GM03348 (cell line): Measurements from ENCODE around the gene CCNB3.
"Not testable (repeated sequence)": the region's sequence is repeated elsewhere in the genome, so short reads cannot be mapped to it uniquely, and the experiment has no call there.

ENCODE experiments used
- DNase-seq: peaks from one replicate; pipeline ENCODE4 v3.0.0; 2012; ENCODE audit warnings: low spot score

Gene CCNB3, protein sequence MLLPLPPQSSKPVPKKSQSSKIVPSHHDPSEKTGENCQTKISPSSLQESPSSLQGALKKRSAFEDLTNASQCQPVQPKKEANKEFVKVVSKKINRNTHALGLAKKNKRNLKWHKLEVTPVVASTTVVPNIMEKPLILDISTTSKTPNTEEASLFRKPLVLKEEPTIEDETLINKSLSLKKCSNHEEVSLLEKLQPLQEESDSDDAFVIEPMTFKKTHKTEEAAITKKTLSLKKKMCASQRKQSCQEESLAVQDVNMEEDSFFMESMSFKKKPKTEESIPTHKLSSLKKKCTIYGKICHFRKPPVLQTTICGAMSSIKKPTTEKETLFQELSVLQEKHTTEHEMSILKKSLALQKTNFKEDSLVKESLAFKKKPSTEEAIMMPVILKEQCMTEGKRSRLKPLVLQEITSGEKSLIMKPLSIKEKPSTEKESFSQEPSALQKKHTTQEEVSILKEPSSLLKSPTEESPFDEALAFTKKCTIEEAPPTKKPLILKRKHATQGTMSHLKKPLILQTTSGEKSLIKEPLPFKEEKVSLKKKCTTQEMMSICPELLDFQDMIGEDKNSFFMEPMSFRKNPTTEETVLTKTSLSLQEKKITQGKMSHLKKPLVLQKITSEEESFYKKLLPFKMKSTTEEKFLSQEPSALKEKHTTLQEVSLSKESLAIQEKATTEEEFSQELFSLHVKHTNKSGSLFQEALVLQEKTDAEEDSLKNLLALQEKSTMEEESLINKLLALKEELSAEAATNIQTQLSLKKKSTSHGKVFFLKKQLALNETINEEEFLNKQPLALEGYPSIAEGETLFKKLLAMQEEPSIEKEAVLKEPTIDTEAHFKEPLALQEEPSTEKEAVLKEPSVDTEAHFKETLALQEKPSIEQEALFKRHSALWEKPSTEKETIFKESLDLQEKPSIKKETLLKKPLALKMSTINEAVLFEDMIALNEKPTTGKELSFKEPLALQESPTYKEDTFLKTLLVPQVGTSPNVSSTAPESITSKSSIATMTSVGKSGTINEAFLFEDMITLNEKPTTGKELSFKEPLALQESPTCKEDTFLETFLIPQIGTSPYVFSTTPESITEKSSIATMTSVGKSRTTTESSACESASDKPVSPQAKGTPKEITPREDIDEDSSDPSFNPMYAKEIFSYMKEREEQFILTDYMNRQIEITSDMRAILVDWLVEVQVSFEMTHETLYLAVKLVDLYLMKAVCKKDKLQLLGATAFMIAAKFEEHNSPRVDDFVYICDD (N-terminal part only)

DNA sequence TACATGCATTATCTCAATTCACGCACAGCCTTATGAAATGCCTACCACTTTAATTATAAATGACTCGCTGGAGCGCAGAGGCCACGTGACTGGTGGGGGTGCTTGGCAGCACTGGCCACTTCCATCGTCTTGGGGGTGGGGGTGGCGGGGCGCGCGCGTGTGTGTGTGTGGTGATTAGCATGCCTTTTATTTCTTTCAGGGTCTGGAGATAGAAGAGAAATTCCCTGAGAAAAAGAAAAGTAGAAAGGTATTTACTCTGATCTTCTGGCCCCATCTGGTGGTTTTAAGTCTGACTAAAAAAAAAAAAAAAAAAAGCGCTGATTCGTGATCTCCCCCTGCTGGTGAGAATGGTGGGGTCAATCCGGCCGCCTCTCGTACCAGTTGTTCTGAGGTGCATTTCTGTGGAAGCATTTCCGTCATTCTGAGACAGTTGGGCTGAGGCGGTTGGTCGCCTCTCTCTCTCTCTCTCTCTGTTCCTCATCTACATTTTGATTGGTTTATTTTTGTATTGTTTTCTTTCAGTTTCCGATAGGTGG is at the start of gene CCNB3:
CCNB3 (plus strand) TSS at position 402 of the 536 bp plus-strand sequence. CDS start 80,399 bp downstream, outside the sequence.
- peak; percentile 67 for DNase-seq

DNA sequence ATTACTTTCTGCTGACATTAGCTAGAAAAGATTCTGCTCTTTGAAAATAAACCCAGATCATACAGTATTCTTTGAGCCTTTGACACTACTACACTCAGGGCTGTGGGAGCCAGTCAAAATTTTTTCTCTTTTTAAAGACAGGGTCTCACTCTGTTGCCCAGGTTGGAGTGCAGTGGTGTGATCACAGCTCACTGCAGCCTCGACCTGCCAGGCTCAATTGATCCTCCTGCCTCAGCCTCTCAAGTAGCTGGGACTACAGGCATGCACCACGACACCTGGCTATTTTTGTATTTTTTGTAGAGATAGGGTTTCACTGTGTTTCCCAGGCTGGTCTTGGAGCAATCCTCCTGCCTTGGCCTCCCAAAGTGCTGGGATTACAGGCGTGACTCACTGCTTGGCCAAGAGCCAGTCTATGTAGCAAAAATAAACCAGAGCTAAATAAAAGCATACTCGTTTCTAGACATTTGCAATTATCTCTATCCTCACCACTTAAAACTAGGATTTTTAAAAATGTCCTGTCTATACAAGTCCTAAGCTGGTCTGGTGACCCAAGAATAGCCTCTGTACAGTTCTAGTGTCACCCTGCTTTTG is 46.9 kb upstream of the CCNB3 start:
- no peak for DNase-seq

DNA sequence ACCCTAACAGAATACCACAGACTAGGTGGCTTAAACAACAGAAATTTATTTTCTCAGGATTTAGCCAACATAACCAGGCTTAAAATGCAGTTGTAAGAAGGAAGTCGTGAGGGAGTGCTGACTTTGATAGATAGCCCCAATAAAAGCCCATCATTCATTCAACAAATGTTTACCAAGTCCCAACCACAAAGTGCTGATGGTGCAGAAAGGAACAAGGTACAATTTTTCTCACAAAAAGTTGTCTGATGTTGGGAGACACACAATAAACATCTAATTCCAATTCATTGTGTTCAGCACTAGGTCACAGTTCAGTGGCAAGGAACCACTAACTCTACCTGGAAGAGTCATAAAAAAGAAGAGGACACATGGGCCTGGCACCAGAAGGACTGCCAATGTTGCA is 46.0 kb upstream of the CCNB3 start:
- DNase-seq = no peak

DNA sequence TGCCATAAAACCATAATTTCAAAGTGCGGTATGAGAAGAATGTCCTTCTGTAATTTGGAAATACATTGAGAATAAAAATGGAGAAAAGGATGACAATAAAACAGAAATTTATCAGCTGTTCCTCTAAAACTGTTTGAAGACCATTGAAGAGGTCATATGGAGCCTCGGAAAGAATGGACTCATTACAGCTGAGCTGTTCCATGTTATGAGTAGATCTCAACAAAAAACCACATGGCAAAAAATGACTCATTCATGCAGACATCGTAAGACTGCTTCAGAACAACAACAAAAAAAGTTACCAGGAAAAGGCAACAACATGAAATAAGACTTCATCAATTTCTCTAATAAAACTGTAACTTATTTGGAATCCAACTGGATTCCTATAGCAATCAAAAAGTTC is 43.4 kb upstream of the CCNB3 start:
- no peak for DNase-seq

DNA sequence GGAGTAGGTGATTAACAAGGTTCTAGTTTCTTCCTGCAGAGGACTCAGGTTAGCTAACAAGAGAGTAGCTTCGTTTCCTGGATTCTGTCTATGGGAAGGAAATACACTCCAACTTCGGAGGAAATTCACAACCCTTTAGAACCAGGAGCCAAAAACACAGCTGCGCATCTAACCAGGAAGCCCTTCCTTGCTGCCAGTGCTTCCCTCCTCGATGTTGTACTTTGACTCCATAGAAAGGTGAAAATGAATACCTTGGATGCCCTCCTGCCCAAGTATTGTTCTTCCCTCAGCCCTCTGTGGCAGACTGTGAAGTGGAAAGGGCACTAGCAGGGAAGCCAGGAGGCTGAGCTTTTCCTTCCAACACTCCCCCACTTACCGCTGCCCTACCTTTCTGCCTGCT is 38.8 kb upstream of the CCNB3 start:
- no peak for DNase-seq

DNA sequence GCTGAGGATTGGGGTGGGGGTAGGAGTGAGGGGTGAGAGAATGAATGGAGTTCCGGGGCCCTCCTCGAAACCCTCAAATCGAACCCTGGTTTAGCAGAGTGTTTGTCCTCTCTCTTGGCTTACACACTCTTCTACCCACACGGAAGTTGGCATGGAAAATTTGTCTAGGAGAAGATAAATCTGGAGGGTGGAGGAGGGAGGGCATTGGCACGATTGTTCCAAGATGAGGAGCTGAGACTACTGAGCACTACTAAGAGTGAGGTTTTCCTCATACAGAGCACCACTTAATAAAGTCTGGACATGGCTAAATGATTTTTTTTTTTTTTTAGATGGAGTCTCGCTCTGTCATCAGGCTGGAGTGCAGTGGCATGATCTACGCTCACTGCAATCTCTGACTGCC is 37.2 kb upstream of the CCNB3 start:
- DNase-seq = no peak

DNA sequence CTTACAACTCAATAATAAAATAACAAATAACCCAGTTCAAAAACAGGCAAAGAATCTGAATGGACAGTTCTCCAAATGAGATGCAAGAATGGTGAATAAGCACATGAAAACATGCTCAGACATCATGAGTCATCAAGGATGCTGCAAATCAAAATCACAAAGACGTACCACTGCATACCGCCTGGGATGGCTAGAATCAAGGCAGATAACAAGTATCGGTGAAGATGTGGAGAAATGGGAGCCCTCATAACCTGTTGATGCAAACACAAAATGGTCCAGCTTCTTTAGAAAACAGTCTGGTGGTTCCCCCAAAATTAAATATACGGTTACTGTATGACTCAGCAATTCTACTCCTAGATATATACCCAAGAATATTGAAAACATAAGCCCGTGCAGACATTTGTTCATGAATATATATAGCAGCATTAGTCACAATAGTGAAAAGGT is 36.3 kb upstream of the CCNB3 start:
- DNase-seq = no peak

DNA sequence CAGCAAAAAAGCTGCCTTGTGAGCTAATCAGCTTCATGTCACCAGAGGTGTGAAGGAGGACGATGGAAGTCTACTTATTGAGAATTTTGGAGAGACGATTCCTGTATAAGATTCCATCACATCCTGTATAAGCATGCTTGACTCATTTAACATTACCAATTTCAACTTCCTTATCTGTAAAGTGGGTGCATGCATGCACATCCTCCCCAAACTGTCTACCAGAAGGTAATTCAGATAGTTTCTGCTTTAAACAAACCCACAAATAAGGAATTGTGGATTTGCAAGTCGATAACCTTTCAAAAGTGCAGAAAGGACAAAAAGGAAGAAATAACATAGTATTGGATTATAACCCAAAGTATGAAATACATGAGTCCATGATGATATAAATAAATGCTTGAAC is 34.8 kb upstream of the CCNB3 start:
- no peak for DNase-seq

DNA sequence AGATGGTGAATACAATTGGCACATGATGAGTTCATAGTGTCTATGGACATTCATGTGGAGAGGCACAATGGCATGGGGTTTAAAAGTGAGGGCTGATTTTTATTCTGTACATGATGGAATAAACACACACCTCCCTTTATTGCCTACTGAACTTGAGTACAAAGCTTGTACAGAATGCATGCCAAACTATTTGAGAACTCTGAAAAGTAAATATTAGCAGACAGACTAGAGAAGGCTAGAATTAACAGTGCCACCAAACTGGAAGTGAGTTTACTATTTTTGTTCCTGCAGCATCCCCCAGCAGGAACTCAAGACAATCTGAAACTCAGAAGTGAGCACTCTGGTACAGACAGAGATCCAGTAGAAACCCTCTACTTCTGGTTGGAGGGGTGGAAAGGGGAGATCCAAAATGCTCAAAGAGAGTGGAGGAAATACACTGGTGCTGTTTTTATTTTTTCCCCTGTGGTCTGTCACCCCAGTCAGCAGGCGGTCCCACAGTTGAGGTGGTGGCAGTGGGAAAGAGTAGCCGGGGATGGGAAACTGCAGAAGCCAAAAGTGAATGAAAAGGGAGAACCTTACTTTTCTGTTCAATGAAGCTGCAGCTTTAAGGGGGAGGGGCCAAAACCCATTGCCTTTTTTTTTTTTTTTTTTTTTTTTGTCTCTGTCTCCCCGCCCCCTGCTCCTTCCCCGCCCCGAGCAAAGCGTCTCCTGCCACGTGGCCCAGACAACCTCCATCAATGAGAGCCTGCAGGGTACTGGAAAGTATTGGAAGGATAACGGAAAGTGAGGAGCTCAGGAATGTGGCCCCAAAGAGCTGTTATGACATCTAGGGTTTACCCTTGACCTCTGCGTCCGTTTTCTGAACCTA is 24.3 kb upstream of the CCNB3 start:
- DNase-seq = no peak

DNA sequence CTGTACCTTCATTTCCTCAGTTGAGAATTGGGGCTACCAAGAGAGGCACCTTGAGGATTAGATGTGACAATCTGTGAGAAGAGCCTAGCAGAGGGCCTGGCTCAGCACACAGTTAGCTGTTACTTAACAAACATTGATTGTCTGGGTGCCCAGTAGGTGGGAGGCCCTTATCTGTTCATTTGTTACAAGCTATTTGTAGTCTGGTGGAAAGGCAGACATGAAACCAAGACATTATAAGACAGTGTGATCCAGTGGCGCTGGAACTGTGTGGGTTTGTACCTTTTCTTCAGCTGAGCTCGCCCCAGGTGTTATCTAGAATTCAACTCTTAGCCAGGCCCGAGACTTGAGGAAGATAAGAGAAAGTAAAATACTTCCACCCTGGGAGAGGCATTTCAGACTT is 20.7 kb upstream of the CCNB3 start:
- DNase-seq = no peak

DNA sequence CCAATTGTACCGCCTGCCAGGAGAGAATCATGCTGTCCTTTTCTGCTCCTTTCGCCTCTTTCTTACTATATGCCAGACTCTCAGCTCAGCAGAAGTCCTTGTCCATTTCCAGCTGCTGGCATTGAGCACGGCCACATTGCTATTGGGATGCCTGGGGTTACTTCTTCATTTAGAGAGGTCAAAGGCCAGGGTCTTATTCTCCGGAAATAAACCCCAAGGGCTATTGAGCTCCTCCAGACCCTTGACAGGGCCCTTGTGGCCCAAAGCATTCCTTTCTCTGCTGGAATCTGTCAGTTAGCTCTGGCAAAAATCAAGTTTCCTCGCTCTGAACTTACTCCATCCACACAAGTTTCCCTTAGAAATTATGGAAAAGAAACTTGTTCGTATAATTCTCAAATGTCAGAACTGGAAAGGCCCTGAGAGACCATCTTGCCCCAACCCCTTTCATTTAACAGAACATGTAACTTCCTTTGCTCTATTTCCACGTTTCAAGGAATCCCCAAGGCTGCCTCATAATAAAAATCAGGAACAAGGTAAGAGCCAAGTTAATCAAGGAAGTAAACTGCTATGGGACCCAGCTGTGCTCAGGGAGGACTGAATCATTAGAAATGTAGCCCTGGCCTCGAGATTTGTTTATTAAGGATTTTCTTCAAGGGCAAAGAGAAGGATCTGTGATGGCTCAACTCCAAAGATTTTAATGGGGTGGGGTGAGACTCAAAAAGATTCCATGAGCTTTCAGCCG is 15.5 kb upstream of the CCNB3 start:
- DNase-seq = no peak

DNA sequence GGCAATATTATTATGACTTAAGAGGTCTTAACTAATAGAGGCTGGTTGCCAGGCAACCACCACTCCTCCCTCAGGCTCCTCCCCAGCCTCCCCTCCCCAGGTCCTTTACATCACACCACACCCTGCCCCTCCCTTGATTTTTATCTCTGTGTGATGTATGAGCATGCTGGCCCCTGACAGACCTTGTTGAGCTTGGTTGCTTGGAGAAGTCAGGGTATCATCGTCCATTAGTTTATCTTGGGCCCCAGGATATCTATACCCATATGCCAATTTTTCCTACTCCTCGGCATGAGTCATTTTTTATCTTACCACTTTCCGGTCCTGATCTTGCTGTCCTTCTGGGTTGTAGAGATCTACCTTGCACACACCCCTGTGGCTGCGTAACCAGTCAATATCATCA is 6.2 kb upstream of the CCNB3 start:
- no peak for DNase-seq

DNA sequence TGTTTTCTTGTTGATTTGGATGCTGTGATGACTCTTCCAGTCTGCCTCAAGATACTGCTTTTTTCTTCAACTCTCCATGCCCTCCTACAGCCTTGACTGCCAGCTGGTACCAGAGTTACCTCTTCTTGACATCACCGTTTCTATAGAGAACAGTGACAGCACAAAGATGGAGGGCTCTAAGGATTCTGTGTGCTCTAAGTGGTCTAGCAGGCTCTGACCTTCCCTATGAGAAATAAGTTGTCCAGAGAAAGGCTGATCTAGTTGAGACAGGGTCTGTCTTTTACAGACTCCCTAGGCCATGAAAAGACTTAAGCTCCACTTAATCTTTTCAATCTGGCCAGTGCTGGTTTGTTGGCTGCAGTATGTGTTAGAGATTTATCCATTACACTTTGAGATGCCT is 3.7 kb upstream of the CCNB3 start, which contains the start of gene AKAP4:
AKAP4 (minus strand) TSS at position 101 of the 400 bp plus-strand sequence. CDS start 118 bp downstream, outside the sequence.
- DNase-seq = no peak

DNA sequence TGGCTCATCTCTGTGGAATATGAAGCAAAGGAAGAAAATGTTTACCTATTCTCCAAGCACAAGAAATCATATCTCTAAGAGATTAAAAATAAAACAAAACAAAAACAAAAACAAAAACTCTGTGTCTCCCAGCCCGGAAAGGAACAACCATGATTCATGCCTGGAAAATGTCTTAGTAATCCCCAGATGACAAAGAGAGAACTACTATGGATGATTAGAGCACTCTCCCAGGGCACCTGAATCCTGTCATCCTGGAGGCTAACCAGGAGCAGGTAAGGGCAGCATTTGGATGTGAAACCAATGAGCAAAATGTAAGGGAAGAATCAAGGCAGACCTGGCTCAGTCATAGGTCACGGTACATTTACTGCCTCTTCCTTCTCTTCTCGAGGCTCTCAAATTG is 2.0 kb upstream of the CCNB3 start:
- no peak for DNase-seq

DNA sequence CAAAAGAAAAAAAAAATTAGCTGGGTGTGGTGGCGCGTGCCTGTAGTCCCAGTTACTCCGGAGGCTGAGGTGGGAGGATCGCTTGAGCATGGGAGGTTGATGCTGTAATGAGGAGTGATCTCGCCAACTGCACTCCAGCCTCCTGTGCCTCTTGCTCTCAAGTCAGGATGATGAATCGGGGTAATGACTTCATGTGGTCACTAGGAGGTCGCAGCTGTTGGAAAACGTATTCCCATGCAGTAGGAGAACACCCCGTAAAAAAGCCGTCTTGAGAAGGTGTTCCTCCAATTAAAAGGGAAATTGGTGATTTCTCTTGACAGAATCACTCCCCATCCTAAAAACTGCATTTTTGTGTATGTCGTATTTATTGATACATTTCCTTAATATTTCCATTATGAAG is 2.2 kb downstream of the CCNB3 start:
- DNase-seq = no peak

DNA sequence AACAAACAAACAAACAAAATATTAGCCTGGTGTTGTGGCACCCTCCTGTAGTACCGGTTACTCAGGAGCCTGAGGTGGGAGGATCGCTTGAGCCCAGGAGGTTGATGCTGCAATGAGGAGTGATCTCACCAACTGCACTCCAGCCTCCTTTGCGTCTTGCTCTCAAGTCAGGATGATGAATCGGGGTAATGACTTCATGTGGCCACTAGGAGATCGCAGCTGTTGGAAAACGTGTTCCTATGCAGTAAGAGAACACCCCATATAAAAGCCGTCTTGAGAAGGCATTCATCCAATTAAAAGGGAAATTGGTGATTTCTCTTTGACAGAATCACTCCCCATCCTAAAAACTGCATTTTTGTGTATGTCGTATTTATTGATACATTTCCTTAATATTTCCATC is 6.9 kb downstream of the CCNB3 start:
- no peak for DNase-seq

DNA sequence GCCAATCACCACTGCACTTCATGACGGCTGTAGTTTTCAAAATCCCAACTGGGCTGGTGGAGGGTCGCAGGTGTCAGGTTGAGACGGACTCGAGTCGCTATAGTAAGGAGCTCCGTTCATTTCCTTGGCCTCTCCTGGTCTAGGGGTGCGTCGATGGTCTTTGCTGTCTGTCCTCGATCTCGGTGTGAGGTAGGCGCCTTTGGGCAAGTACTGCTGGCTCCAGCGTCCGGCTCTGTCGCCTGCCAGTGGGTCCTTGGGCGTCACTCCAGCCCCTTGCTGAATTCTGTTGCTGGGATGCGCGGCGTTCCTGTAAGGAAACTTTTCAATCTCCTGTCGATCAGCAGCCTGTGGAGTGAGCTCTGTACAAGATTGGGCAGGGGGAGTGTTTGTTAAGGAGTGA is 76.7 kb downstream of the CCNB3 start:
- DNase-seq = no peak

DNA sequence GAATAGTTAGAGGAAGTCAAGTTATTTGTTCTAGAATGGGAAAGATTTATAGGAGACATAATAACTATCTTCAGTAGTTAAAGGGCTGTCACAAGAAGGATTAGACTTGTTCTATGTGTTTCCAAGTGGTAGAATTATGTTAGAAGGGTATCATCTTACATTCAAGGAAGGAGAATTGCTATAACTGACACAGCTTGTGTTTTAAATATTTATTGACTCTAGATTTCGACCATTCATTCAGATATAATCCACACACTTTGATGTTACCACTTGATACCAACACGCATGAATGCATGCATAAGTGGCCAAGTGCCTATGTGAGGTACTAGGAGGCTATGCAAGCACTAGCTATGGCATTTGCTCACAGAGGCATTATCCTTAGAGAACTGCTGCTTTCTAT is 122.7 kb downstream of the CCNB3 start:
- DNase-seq = no peak

DNA sequence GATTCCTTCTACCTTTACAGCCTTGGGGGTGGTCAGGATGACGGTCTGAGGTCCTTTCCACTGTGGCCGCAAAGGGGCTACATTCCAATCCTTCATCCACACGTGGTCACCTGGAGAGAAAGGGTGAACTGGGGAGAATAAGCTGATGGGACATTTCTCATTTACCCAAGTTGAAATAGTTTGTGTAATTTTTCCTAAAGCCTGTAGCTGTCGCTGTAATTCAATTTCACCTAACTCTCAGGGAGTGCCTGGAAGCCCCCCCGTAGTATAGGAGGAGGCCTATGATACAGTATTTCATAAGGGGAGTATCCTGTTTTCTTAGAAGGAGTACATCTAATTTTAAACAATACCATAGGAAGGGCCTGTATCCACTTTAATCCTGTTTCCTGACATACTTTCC is 128.1 kb downstream of the CCNB3 start:
- DNase-seq = not testable (repeated sequence)

DNA sequence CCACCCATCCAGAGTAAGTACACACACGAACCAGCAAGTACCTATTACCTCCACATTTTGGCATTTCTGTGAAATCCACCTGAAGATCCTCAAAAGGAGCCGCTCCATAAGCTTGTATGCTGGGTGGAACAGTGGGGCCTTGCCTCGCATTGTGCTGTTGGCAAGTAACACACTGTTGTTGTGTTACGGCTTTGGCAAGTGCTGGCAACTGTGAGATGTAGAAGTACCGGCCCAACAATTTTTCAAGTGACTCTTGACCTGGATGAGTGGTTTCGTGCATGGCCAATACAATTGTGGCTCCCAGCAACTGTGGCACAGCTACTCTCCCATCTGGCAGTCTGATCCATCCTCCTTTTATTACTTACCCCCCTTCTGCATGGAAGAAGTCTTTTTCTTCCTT is 128.7 kb downstream of the CCNB3 start:
- DNase-seq = no peak
